ENCODE data around the gene CYP2F1.

- TF ChIP-seq, protein P1, sequence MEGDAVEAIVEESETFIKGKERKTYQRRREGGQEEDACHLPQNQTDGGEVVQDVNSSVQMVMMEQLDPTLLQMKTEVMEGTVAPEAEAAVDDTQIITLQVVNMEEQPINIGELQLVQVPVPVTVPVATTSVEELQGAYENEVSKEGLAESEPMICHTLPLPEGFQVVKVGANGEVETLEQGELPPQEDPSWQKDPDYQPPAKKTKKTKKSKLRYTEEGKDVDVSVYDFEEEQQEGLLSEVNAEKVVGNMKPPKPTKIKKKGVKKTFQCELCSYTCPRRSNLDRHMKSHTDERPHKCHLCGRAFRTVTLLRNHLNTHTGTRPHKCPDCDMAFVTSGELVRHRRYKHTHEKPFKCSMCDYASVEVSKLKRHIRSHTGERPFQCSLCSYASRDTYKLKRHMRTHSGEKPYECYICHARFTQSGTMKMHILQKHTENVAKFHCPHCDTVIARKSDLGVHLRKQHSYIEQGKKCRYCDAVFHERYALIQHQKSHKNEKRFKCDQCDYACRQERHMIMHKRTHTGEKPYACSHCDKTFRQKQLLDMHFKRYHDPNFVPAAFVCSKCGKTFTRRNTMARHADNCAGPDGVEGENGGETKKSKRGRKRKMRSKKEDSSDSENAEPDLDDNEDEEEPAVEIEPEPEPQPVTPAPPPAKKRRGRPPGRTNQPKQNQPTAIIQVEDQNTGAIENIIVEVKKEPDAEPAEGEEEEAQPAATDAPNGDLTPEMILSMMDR (IDR thresholded peaks at IDR 0.05; ENCODE audit: low read length) = no peak
- TF ChIP-seq EZH2 (optimal IDR thresholded peaks at IDR 0.05; ENCODE audit: low read depth, low read length) = no peak
Observed at GRCh38 chr19:41134616-41135015, 20.4 kb downstream of the CYP2F1 start.

Data from MM.1S (cell line).